Esophagus muscularis mucosa (tissue), 4 donors: Measurements from ENCODE around the gene CCK.

Experiments used
- CTCF ChIP-seq, 3 experiments: fragments of 200-600 bp in 2 of 3; fragments of 450-650 bp in 1 of 3; sonication (generic) in 2 of 3; IDR thresholded peaks; one replicate each; pipeline ENCODE4 v1.5.1; 2017 to 2019; ENCODE audit warnings: antibody characterized with exemption in 3 of 3, mild to moderate bottlenecking in 2 of 3, moderate library complexity in 1 of 3
- EP300 ChIP-seq: sonication (generic); formaldehyde crosslinking; IDR thresholded peaks from one replicate; pipeline ENCODE4 v1.6.1; 2017; ENCODE audit warnings: antibody characterized with exemption
- POLR2AphosphoS5 ChIP-seq, 2 donors: sonication (generic); formaldehyde crosslinking; IDR thresholded peaks; one replicate each; pipeline ENCODE4 v1.6.1; 2017; ENCODE audit warnings: antibody characterized with exemption in 2 of 2

- TF ChIP-seq CTCF (IDR thresholded peaks at IDR 0.05) (no peak), POLR2AphosphoS5 (IDR thresholded peaks at IDR 0.05) (no peak), EP300 (no peak)
These were observed 25.2 kb upstream of the CCK start for GRCh38 chr3:42290966-42291714.
